Upper lobe of left lung (tissue), 6 donors: Measurements from ENCODE around the gene CACNA2D2. TPM values are rescaled to one million over a fixed set of nuclear protein-coding genes. Genes with fewer than 3 reads are reported as not detected.

Experiments used
- ATAC-seq, 2 donors: fragments of 200-7000 bp; cut with Tn5 transposase; one replicate each; pipeline ENCODE4 v1.9.1; 2022; ENCODE audit warnings: mild to moderate bottlenecking in 2 of 2, moderate library complexity in 2 of 2; ENCODE audit not compliant: low FRiP score in 2 of 2
- DNase-seq, 2 donors: peaks; one replicate each; pipeline ENCODE4 v3.0.0-alpha.2; 2019 to 2020
- H3K27ac ChIP-seq, 4 donors: fragments of 200-600 bp; sonication (generic); one replicate each; pipeline ENCODE4 v1.5.1; 2016 to 2019
- H3K27me3 ChIP-seq, 4 donors: fragments of 200-600 bp; sonication (generic); one replicate each; pipeline ENCODE4 v1.5.1; 2017 to 2019
- H3K36me3 ChIP-seq, 4 donors: fragments of 200-600 bp; sonication (generic); one replicate each; pipeline ENCODE4 v1.5.1; 2016 to 2019
- H3K4me1 ChIP-seq, 4 donors: fragments of 200-600 bp; sonication (generic); one replicate each; pipeline ENCODE4 v1.5.1; 2018 to 2019
- H3K4me3 ChIP-seq, 4 donors: fragments of 200-600 bp; sonication (generic); one replicate each; pipeline ENCODE4 v1.5.1; 2017 to 2019; ENCODE audit warnings: mild to moderate bottlenecking in 2 of 4, moderate library complexity in 1 of 4
- H3K9me3 ChIP-seq, 4 donors: fragments of 200-600 bp; sonication (generic); one replicate each; pipeline ENCODE4 v1.5.1; 2018 to 2019
- EP300 ChIP-seq, 4 donors: sonication (generic); formaldehyde crosslinking; IDR thresholded peaks; one replicate each; pipeline ENCODE4 v1.5.1; 2017; ENCODE audit warnings: antibody characterized with exemption in 4 of 4, control low read depth in 2 of 4
- POLR2A ChIP-seq, 4 donors: fragments of 450-650 bp; IDR thresholded peaks; one replicate each; pipeline ENCODE4 v1.5.1; 2016 to 2017; ENCODE audit warnings: antibody characterized with exemption in 4 of 4, mild to moderate bottlenecking in 2 of 4
- POLR2AphosphoS5 ChIP-seq, 2 donors: sonication (generic); formaldehyde crosslinking; IDR thresholded peaks; one replicate each; pipeline ENCODE4 v1.5.1; 2017; ENCODE audit warnings: antibody characterized with exemption in 2 of 2
- WGBS, 2 donors: methylation state at CpG; one replicate each; pipeline ENCODE4 v1.1.5; 2017 to 2018; 5-methylcytosine and 5-hydroxymethylcytosine counted together
- total RNA-seq, 6 donors: library from RNA; depleted of rRNA in 4 of 6; stranded (reverse); fragments of >200 nt in 4 of 6; gene quantifications; one replicate each; pipeline versions ENCODE4 v1.1.0 to v1.2.1, GENCODE V29; 2016 to 2021
- TF ChIP-seq, protein P1 (sequence below), 6 experiments: fragments of 450-650 bp in 4 of 6; fragments of 200-600 bp in 2 of 6; sonication (generic) in 2 of 6; IDR thresholded peaks; one replicate each; pipeline ENCODE4 v1.5.1; 2016 to 2019; ENCODE audit warnings: antibody characterized with exemption in 6 of 6
- donor health status: DM: no; HTN: no; CAD: no; lungs with moderate emphysema.
- donor health status: DM: no; HTN: yes; CAD: no; lungs with severe emphysema.

Gene CACNA2D2
- total RNA-seq, 6 donors from 2014 or later = 71.5 to 213 (median 113) TPM

DNA sequence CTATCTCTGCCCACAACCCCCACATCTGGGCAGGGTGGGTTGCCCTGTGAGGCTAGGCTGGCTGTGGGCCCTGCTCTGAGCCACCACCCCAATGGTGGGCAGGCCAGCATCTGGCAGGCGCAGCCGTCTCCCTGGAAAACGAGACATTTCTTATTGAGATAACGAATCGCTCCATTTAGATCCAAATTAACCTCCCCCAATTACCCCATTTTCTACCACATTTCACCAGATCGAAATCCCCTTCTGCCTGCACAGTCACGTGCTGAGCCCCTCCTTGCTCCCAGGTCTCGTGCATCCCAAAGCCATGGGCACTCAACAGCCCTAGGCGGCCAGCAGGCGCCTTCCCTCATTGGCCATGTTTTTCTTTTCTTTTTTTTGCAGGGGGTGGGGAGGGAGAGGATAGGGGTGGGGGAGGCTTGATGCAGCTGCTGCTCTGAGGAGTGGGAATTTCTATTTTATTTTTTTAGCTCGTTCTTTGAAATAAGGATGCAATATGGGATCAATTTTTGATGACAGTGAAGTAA is 91.1 kb downstream of the CACNA2D2 start:
- WGBS, 2 donors = 86 to 93% methylated on average over 11 of the region's 11 CpGs
- ATAC-seq (no peak), DNase-seq (no peak)
- no peaks in the 10 kb centered on the region for H3K9me3 ChIP-seq
- no peaks in the 10 kb centered on the region for H3K27me3 ChIP-seq
- no peak overlapping the region for H3K4me3 ChIP-seq
- peaks cover 0 to 2% (median 0%) of the 10 kb centered on the region in 4 donors for H3K36me3 ChIP-seq
- TF ChIP-seq POLR2A (IDR thresholded peaks at IDR 0.05) = no peak
- TF ChIP-seq, protein P1, sequence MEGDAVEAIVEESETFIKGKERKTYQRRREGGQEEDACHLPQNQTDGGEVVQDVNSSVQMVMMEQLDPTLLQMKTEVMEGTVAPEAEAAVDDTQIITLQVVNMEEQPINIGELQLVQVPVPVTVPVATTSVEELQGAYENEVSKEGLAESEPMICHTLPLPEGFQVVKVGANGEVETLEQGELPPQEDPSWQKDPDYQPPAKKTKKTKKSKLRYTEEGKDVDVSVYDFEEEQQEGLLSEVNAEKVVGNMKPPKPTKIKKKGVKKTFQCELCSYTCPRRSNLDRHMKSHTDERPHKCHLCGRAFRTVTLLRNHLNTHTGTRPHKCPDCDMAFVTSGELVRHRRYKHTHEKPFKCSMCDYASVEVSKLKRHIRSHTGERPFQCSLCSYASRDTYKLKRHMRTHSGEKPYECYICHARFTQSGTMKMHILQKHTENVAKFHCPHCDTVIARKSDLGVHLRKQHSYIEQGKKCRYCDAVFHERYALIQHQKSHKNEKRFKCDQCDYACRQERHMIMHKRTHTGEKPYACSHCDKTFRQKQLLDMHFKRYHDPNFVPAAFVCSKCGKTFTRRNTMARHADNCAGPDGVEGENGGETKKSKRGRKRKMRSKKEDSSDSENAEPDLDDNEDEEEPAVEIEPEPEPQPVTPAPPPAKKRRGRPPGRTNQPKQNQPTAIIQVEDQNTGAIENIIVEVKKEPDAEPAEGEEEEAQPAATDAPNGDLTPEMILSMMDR (IDR thresholded peaks at IDR 0.05) = no peak
- TF ChIP-seq POLR2AphosphoS5 (IDR thresholded peaks at IDR 0.05) = no peak
- H3K27ac ChIP-seq = no peak overlapping the region
- H3K4me1 ChIP-seq = no peaks in the 10 kb centered on the region

DNA sequence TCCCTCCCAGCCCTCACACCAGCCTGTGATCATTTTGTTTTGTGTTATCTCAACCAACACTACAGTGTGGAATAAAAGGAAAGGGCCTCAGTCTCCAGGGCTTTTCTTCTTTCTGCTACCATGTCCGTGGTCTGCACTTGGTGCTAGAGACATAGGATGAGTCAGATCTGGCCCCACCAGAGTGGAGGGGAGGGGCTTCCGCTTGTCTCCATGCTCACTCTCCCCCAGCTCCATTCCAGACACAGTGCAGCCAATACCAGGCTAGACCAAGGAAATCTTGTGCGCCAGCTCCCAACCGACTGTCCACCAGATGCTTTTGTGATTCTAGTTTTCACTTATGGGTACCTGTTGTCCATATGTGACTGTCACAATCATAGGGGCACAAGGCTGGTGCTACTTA is 92.2 kb downstream of the CACNA2D2 start:
- 77 to 87% methylated on average over 4 of the region's 4 CpGs for WGBS, 2 donors
- Histone ChIP-seq H3K27ac (no peak overlapping the region), H3K4me1 (no peaks in the 10 kb centered on the region), H3K27me3 (no peaks in the 10 kb centered on the region), H3K36me3 (peaks cover 0 to 2% (median 0%) of the 10 kb centered on the region in 4 donors), H3K4me3 (no peak overlapping the region), H3K9me3 (no peaks in the 10 kb centered on the region)
- TF ChIP-seq, protein P1 (IDR thresholded peaks at IDR 0.05) = no peak
- TF ChIP-seq POLR2A (IDR thresholded peaks at IDR 0.05) (no peak), EP300 (IDR thresholded peaks at IDR 0.05) (no peak), POLR2AphosphoS5 (IDR thresholded peaks at IDR 0.05) (no peak)
- ATAC-seq = no peak
- DNase-seq = no peak

DNA sequence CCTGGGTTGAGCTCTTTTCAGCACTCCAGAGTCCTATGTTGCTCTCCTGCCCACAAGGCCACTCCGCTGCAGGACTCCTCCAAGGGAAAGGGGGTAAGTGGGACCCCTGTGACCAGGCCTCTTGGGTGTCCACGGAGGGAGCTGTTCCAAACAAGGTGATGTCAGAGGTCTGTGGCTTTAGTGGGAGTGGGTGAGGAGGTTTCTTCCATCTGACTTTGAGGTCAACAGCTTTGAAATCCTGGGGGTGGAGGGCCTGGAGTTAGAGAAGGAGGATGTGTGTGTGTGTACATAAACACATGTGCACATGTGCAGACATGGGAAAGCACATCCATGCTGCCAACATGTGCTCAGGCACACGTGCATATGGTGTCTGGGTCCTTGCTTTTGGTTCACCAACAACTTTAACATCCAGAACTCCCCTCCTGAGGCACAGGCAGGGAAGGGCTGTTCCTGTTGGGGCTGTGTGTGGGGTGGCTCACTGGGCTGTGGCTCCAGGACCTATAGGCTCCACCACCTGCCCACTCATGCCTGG is 92.8 kb downstream of the CACNA2D2 start:
- no peaks in the 10 kb centered on the region for H3K4me1 ChIP-seq
- TF ChIP-seq POLR2A (IDR thresholded peaks at IDR 0.05) (no peak), EP300 (IDR thresholded peaks at IDR 0.05) (no peak), POLR2AphosphoS5 (IDR thresholded peaks at IDR 0.05) (no peak)
- TF ChIP-seq, protein P1 (IDR thresholded peaks at IDR 0.05) = no peak
- H3K36me3 ChIP-seq = peaks cover 0 to 2% (median 0%) of the 10 kb centered on the region in 4 donors
- ATAC-seq (no peak), DNase-seq (no peak)
- 61 to 66% methylated on average over 2 to 3 of the region's 3 CpGs for WGBS, 2 donors
- H3K9me3 ChIP-seq = no peaks in the 10 kb centered on the region
- no peaks in the 10 kb centered on the region for H3K27me3 ChIP-seq
- H3K4me3 ChIP-seq = no peak overlapping the region
- H3K27ac ChIP-seq = no peak overlapping the region

DNA sequence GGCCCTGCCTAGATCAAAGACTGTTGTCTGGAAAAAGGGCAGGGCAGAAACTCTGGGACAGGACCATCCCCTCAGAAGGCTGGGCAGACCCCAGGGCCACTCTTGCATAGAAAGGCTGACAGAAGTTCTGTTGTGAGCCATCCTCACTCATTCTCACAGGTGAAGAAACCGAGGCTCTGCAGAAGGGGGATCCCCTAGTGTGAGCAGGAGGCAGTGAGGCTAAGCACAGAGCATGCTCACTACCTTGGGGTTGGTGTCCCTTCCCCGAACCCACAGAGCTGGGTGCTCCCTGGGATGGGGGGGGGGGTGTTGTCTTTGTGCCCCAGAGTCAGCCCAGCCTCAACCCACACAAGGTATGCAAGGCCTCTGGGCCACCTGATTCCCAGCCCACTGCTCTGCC is 93.2 kb downstream of the CACNA2D2 start:
- Histone ChIP-seq H3K9me3 (no peaks in the 10 kb centered on the region), H3K36me3 (peaks cover 0 to under 1% (median 0%) of the 10 kb centered on the region in 4 donors), H3K4me1 (no peaks in the 10 kb centered on the region), H3K27ac (no peak overlapping the region), H3K27me3 (no peaks in the 10 kb centered on the region), H3K4me3 (no peak overlapping the region)
- ATAC-seq = no peak
- TF ChIP-seq POLR2A (IDR thresholded peaks at IDR 0.05) (no peak), EP300 (IDR thresholded peaks at IDR 0.05) (no peak), POLR2AphosphoS5 (IDR thresholded peaks at IDR 0.05) (no peak)
- TF ChIP-seq, protein P1 (IDR thresholded peaks at IDR 0.05) = no peak
- DNase-seq = no peak
- WGBS, 2 donors = 70 to 74% methylated on average over 2 of the region's 2 CpGs

DNA sequence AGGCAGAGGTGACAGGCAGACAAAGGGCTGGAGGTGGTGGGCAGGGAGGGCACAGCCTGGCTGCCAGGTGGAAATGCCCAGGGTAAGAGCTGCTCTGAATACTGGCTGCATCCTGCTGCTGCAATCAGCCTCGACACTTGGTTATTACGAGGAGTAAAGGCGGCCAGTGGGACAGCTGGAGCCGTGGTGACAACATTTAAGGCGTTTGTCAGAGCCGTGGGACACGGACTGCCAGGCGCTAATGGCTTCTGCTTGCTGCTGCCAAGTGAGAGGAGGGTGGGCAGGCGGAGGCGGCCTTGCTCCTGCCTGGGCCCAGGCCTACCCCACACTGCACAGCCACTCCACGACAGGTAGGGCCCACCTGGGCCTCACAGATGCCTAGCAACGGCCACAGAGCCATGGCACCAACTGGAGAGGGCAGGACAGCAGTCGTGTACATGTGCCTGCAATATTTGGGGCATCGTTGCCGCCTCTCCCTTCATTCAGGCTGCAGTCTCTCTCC is 94.9 kb downstream of the CACNA2D2 start:
- no peak for ATAC-seq
- Histone ChIP-seq H3K36me3 (no peaks in the 10 kb centered on the region), H3K27me3 (no peaks in the 10 kb centered on the region), H3K27ac (no peak overlapping the region), H3K4me1 (no peaks in the 10 kb centered on the region), H3K4me3 (no peak overlapping the region), H3K9me3 (no peaks in the 10 kb centered on the region)
- WGBS, 2 donors = 79 to 88% methylated on average over 12 to 15 of the region's 15 CpGs
- no peak for DNase-seq
- TF ChIP-seq, protein P1 (IDR thresholded peaks at IDR 0.05) = no peak
- TF ChIP-seq POLR2AphosphoS5 (IDR thresholded peaks at IDR 0.05) (no peak), EP300 (IDR thresholded peaks at IDR 0.05) (no peak), POLR2A (IDR thresholded peaks at IDR 0.05) (no peak)
